ENCODE data around the gene RINL.

DNA sequence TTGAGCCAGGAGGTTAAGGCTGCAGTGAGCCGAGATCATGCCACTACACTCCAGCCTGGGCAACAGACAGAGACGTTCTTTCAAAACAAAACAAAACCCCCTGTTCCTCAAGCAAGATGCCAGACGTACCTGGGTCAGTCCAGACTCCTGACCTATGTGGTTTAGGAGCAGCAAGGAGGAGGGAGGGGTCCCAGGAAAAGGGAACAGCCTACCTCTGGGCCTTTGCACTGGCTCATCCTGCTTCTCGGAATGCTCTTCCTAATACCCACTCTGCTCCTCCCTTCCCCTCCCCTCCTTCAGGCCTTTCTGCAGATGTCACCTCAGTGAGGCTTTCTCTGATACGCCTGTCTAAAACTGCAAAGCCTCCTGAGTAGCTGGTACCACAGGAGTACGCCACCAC is 9.5 kb downstream of the RINL start:
- TF ChIP-seq, protein P1, sequence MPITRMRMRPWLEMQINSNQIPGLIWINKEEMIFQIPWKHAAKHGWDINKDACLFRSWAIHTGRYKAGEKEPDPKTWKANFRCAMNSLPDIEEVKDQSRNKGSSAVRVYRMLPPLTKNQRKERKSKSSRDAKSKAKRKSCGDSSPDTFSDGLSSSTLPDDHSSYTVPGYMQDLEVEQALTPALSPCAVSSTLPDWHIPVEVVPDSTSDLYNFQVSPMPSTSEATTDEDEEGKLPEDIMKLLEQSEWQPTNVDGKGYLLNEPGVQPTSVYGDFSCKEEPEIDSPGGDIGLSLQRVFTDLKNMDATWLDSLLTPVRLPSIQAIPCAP (CRISPR knock-in tag; IDR thresholded peaks at IDR 0.05): no peak
- TF ChIP-seq CTCF (IDR thresholded peaks at IDR 0.05): no peak

Measured in WTC11 (cell line).